ENCODE data around the gene TPRN.

Gene TPRN

GRCh38 chr9:137221095-137221505, 20.6 kb upstream of the TPRN start:
- ChIA-PET CTCF (interaction anchor here (0.7 to 3.8 kb wide), 4 partner anchors 15 to 192 kb away, joined by 3 to 14 read pairs (median 3); partner anchors contain the start of gene NPDC1), POLR2A (interaction anchor here (1.4 to 3.1 kb wide), 2 partner anchors 19 to 20 kb away, joined by 4 to 19 read pairs; partner anchors contain the start of genes TPRN and TUBB4B)
- DNase-seq (ENCODE audit: low read depth, low spot score), result no peak
- H3K4me3 ChIP-seq (ENCODE audit: low read depth, low read length), result no peak overlapping the region
- TF ChIP-seq CTCF (IDR thresholded peaks at IDR 0.05; ENCODE audit: insufficient read depth, low read length, missing control alignments), result no peak

- DNase-seq (ENCODE audit: low read depth, low spot score), result no peak
- no peak overlapping the region for H3K4me3 ChIP-seq (ENCODE audit: low read depth, low read length)
- CTCF ChIA-PET, result interaction anchor here (0.7 to 3.8 kb wide), 4 partner anchors 16 to 191 kb away, joined by 3 to 14 read pairs (median 3); partner anchors contain the start of gene NPDC1
- no peak for TF ChIP-seq CTCF (IDR thresholded peaks at IDR 0.05; ENCODE audit: insufficient read depth, low read length, missing control alignments)
- POLR2A ChIA-PET, result interaction anchor here (1.4 to 3.1 kb wide), 2 partner anchors 20 kb away, joined by 4 to 19 read pairs; partner anchors contain the start of genes TPRN and TUBB4B
These were observed 20.0 kb upstream of the TPRN start for GRCh38 chr9:137220317-137221094.

GRCh38 chr9:137219757-137220316, 19.3 kb upstream of the TPRN start:
- ChIA-PET POLR2A (interaction anchor here (0.7 to 1.4 kb wide), 2 partner anchors 19 to 21 kb away, joined by 4 read pairs; partner anchors contain the start of gene TPRN), CTCF (interaction anchor here (0.5 to 1.0 kb wide), 2 partner anchors 17 to 29 kb away, joined by 3 to 4 read pairs; no protein-coding TSS in a partner anchor)
- H3K4me3 ChIP-seq (ENCODE audit: low read depth, low read length), result no peak overlapping the region
- no peak for TF ChIP-seq CTCF (IDR thresholded peaks at IDR 0.05; ENCODE audit: insufficient read depth, low read length, missing control alignments)
- no peak for DNase-seq (ENCODE audit: low read depth, low spot score)

GRCh38 chr9:137218754-137219271, 18.3 kb upstream of the TPRN start:
- no peak for TF ChIP-seq CTCF (IDR thresholded peaks at IDR 0.05; ENCODE audit: insufficient read depth, low read length, missing control alignments)
- DNase-seq (ENCODE audit: low read depth, low spot score), result no peak
- ChIA-PET CTCF (interaction anchor here (1.0 to 1.4 kb wide), 2 partner anchors 9 to 18 kb away, joined by 4 to 5 read pairs; partner anchors contain the start of gene RNF224), POLR2A (no interaction called here)
- no peak overlapping the region for H3K4me3 ChIP-seq (ENCODE audit: low read depth, low read length)

- CTCF ChIA-PET, result interaction anchor here (1.4 kb wide), 1 partner anchor 9 kb away, joined by 5 read pairs; the partner anchor contains the start of gene RNF224
- no peak for TF ChIP-seq CTCF (IDR thresholded peaks at IDR 0.05; ENCODE audit: insufficient read depth, low read length, missing control alignments)
These were observed 17.7 kb upstream of the TPRN start for GRCh38 chr9:137218212-137218753.

More at GRCh38 chr9:137218212-137218753, 17.7 kb upstream of the TPRN start:
- POLR2A ChIA-PET, result no interaction called here
- no peak for DNase-seq (ENCODE audit: low read depth, low spot score)
- H3K4me3 ChIP-seq (ENCODE audit: low read depth, low read length), result no peak overlapping the region

All from AG04449 (cell line).